A549 (cell line): ENCODE measurements around the gene PDF.

Experiments used
- CTCF ChIP-seq: fragments of >200 bp; sonication (Bioruptor Twin); formaldehyde crosslinking; IDR thresholded peaks from 3 replicates; pipeline ENCODE4 v1.5.1; 2016
- GATA3 ChIP-seq: IDR thresholded peaks from 2 replicates; pipeline ENCODE4 v1.6.1; 2012; ENCODE audit warnings: borderline replicate concordance
- MAX ChIP-seq: IDR thresholded peaks from 2 replicates; pipeline ENCODE4 v1.6.1; 2012
- POLR2A ChIP-seq: IDR thresholded peaks from 2 replicates; pipeline ENCODE4 v1.6.1; 2012; ENCODE audit warnings: mild to moderate bottlenecking, low read length
- POLR2AphosphoS2 ChIP-seq: conservative IDR thresholded peaks from 2 replicates; pipeline ENCODE4 v1.6.1; 2012; ENCODE audit warnings: low read length, improper control_type of control experiment, inconsistent platforms
- RAD21 ChIP-seq, 2 experiments: fragments of >200 bp in 1 of 2; sonication (Bioruptor Twin) in 1 of 2; formaldehyde crosslinking in 1 of 2; IDR thresholded peaks in 1 of 2; conservative IDR thresholded peaks in 1 of 2; 2 replicates in 1 of 2; 3 replicates in 1 of 2; pipeline ENCODE4 v1.6.1; 2012 to 2018; ENCODE audit warnings: inconsistent platforms in 1 of 2
- TP53 ChIP-seq: fragments of 250-450 bp; sonication (Bioruptor Pico); IDR thresholded peaks from 2 replicates; pipeline ENCODE4 v1.5.0; 2021; ENCODE audit warnings: mild to moderate bottlenecking, moderate library complexity

DNA sequence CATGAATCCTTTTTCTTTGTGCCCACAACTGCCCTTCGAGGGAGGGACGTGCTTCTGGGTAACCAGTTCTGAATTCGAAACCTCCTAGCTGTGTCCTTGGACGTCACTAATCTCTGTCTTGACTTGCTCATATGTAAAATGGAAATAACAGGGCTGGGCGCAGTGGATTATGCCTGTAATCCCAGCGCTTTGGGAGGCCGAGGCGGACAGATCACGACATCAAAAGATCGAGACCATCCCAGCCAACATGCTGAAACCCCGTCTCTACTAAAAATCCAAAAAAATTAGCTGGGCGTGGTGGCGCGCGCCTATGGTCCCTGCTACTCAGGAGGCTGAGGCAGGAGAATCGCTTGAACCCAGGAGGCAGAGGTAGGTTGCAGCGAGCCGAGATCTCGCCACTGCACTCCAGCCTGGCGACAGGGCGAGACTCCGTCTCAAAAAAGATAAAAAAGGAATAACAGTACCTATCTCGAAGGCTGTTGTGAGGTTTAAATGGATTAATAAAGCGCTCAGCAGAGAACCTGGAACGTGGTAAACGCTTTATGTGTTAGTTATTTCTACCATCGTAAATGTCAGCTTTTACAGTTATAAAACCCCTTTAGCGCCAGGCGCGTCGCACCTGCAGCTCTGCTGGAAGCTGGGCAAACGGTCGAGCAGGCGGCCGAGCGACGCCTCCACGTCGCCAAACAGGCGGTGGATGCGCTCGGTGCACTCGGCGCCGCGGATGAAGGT lies 8.3 kb upstream of the PDF start:
- no peak for TF ChIP-seq POLR2A
- TF ChIP-seq RAD21 (conservative IDR thresholded peaks at IDR 0.05 in 1 of 2, IDR thresholded peaks at IDR 0.05 in 1 of 2) = no peak
- TF ChIP-seq POLR2AphosphoS2 = no peak
- no peak for TF ChIP-seq MAX
- TF ChIP-seq CTCF = no peak
- TF ChIP-seq GATA3 = no peak
- no peak for TF ChIP-seq TP53 (CRISPR knock-in tag)
